ENCODE measurements around the gene USH1C.

DNA sequence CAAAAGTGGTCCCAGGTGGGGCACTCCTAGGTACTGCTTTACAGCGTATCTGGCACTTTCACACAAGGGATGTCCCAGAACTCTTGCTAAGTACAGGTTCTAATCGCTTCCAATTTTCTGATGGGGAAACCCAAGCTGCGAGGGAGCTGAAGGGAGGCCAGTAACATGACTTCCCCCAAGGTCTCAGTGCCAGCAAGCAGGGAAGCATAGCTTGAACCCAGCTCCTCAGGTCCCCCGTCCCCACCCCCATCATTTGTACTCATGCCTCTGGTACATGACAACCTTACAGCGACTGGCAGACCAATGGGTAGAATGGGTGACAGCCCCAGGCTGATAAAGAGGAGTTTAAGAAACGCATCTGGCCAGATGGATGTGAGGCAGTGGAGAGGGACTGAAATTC is 66.9 kb downstream of the USH1C start:
- TF ChIP-seq, protein P1, sequence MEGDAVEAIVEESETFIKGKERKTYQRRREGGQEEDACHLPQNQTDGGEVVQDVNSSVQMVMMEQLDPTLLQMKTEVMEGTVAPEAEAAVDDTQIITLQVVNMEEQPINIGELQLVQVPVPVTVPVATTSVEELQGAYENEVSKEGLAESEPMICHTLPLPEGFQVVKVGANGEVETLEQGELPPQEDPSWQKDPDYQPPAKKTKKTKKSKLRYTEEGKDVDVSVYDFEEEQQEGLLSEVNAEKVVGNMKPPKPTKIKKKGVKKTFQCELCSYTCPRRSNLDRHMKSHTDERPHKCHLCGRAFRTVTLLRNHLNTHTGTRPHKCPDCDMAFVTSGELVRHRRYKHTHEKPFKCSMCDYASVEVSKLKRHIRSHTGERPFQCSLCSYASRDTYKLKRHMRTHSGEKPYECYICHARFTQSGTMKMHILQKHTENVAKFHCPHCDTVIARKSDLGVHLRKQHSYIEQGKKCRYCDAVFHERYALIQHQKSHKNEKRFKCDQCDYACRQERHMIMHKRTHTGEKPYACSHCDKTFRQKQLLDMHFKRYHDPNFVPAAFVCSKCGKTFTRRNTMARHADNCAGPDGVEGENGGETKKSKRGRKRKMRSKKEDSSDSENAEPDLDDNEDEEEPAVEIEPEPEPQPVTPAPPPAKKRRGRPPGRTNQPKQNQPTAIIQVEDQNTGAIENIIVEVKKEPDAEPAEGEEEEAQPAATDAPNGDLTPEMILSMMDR (IDR thresholded peaks at IDR 0.05), result no peak
- no peak for TF ChIP-seq EZH2 (IDR thresholded peaks at IDR 0.05)

Data from neural progenitor cell (in vitro differentiated cells).